ENCODE results near the gene STX8.
A peak's percentile ranks its signal among the peaks of the same experiment; 100 is the strongest.
"Not testable (repeated sequence)": the region's sequence is repeated elsewhere in the genome, so short reads cannot be mapped to it uniquely, and the experiment has no call there.

STX8 gene

GRCh38 chr17:9382626-9383025, 193.0 kb downstream of the STX8 start:
- no peak for DNase-seq

GRCh38 chr17:9381068-9381467, 194.6 kb downstream of the STX8 start:
- DNase-seq, result no peak

GRCh38 chr17:9380361-9380760, 195.3 kb downstream of the STX8 start:
- no peak for DNase-seq

DNA sequence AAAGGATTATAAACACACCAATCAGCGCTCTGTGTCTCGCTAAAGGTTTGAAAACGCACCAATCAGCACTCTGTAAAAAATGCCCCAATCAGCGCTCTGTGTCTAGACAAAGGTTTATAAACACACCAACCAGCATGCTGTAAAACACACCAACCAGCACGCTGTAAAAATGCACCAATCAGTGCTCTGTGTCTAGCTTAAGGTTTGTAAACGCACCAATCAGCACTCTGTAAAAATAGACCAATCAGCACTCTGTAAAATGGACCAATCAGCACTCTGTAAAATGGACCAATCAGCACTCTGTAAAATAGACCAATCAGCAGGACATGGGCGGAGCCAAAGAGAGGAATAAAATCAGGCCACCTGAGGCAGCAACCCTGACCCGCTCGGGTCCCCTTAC, 199.4 kb downstream of the STX8 start:
- not testable (repeated sequence) for DNase-seq

- DNase-seq, result no peak
Measured at GRCh38 chr17:9371019-9371418, 204.6 kb downstream of the STX8 start.

- DNase-seq, result no peak
Measured at GRCh38 chr17:9370467-9370866, 205.2 kb downstream of the STX8 start.

- DNase-seq, result no peak
Measured at GRCh38 chr17:9368631-9369030, 207.0 kb downstream of the STX8 start.

DNA sequence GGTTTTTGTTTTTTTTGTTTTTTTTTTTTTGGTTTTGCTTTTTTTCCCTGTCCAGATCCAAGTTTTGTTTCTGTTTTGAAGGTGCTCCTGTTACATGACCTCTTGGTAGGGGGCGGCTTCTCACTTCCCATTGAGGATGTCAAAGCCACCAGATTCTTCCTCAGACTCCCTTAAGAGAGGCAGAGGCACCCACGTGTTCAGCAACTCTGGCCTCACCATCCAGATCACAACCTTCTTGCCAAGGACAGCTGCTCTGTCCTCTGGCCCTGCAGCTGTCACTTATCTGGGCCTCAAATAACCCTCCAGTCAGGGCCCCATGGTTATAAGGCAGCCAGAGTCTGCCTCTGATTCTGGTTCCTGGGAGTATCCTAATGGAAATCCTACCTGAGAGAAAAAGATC, 208.5 kb downstream of the STX8 start:
- no peak for DNase-seq

DNA sequence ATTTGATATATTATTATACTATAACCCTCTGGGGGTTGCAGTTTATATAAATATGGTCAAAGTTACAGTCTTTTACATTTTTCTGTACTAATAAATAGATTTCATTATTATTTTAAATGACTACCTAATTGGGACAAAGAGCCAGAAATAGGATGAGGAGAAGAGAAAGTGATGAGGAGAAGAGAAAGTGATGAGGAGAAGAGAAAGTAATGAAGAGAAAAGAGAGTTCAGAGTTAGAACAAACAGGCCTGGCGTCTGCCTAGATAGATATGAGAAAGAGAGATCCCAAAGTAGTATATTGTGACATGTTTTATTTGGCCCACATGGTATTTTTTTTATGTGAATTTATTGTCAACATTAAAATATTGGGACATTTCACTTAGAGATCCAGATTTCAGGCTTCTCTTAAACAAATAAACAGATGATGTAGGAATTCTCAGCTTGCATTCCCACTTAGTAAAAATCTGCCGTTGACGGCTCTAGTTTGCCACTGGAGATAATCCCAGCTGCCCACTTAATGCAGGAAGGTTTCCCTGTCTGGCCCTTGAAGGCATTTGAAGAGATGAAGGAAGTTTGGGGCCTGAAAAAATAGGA, 210.7 kb downstream of the STX8 start:
- no peak for DNase-seq

DNA sequence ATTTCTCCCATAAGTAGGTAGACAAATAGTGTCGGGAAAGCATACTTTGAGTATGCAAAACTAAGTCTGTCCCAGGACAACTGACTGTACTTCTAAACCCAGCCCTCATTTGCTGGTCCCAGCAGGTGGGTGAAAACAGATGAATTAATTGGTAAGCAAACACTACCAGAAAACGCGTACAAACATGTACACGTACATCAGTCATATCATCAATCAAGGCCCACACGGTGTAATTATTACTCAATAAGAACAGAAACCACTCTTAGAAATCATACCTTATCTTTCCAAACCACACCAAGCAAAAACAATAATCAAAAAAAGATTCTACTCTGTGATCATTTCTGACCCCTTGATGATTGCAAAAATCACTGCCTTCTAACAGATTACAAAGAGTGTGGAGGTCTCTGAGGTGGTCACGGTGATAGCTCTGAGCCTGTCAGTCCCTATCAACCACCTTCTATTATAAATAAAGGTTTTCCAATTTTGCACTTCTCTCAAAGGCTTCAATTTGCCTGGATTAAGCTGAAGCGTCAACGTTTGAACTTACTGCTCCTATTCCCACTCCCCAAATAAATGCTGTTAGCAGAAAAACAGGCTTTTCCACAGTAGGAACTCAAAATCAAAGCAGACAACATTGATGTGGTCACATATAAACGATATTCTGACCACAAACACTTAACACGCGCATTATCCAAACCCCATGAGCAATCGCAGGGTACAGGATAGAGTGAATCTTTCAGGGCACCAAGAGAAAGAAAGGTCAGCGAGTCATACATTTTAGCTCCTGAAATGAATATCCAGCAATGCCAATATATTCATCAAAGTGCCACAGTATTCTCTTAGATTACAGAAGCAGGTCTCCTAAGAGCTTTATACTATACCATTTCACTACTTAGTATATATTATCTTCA, 211.9 kb downstream of the STX8 start:
- peak; percentile 33 for DNase-seq

DNA sequence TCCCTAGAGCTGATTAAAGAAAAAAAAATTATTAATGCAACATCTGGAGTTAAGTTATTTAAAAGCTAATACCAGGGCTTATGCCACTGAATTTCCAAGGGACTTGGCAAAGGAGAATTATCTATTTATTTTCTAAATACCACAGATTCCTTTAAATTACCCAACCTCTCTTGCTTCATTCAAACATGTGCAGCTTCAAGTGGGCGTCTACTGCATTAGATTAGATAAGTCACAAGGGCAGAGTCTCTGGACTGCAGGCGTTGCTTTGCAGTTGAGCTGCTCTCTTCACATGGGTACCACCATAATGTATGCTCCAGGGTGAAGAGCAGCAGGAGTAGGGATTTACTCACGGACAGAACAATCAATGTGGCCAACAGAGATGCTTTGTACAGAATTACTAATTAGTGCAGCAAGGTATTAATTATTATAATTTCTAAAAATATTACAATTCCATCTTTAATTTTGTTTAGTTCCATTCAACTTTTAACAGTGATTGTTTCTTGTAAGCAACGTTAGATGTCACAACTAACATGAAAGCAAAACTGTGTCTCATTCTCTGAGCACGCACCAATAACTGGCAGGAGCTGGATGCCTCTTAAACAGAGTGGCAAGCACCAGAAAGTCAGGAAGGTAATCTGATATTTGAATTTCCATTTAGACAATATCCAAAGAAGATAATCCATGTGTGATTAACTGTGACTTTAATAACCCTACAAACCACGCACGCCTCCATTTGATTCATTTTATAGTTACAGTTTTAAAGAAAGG, 214.2 kb downstream of the STX8 start:
- no peak for DNase-seq

GRCh38 chr17:9360677-9361081, 214.9 kb downstream of the STX8 start:
- DNase-seq, result no peak

DNA sequence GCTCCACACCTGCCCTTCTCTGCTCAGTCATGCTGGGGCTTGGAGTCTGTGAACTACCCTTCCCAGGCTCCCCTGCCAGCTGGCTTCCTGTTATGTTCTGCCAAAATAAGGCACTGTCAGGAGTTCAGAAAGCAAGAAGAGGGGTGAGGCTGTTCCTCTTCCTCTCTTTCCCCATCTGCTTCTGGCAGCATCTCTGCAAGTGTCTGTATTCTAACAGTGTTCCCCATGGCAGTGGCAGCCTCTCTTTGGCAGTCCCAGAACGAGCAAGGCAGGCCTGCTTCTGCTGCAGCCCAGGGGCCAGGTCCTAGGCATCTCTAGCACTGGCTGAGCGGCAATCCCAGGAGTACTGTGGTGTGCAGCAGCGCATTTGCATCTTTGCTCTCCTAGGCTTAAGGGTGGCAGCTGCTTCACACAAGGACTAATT, 219.1 kb downstream of the STX8 start:
- no peak for DNase-seq

GRCh38 chr17:9355846-9356245, 219.8 kb downstream of the STX8 start:
- DNase-seq, result no peak

DNA sequence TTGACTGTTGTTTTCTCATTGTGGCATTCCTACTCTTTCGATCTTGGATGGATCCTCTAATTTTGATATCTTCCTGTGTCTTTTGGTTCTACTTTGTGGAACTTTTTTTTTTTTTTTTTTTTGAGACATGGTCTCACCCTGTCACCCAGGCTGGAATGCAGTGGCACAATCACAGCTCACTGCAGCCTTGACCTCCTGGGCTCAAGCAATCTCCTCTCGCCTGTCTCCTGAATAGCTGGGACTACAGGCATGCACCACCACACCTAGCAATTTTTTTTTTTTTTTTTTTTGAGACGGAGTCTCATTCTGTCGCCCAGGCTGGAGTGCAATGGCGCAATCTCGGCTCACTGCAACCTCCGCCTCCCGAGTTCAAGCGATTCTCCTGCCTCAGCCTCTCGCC, 220.4 kb downstream of the STX8 start:
- not testable (repeated sequence) for DNase-seq

DNA sequence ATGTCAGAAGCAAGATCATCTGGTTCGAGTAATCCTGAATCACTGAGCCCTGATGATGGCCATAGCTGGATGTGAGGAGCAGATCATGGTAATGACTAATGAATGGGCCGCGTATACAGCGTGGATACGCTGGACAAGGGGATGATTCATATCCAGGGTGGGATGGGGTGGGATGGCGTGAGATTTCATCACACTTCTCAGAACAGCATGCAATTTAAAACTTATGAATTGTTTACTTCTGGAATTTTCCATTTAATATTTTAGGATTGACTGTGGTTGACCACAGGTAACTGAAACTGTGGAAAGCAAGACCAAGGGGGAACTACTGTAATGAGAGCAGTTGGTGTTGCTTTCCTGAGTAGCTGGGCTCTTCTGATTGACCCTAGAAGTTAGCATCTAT, 225.5 kb downstream of the STX8 start:
- no peak for DNase-seq

DNA sequence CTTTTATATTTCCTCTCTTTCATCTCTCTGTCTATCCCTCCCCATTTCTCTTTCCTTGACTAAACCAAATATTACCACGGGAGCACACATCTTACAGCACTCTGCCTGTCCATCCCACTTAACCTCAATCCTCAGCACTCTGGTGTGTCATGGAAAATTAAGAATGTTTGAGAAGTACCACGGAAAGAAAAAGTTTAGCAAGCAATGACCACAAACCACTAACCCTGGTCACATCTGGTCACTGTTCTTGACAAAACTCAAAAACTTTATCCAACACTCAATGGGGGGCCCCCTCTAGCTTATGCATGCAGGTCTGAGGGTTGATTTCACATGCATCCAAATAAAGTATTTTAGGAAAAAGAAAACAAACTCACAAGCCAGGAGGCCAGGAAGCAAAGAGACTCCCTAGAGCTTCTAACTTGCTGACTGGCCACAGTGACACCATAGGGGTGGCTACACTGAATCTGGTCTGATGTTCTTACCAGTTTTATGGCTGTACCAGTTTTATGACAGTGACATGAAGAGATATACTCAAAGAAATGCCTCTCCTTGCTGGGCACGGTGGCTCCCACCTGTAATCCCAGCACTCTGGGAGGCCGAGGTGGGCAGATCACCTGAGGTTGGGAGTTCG, 229.2 kb downstream of the STX8 start:
- peak; percentile 34 for DNase-seq

DNA sequence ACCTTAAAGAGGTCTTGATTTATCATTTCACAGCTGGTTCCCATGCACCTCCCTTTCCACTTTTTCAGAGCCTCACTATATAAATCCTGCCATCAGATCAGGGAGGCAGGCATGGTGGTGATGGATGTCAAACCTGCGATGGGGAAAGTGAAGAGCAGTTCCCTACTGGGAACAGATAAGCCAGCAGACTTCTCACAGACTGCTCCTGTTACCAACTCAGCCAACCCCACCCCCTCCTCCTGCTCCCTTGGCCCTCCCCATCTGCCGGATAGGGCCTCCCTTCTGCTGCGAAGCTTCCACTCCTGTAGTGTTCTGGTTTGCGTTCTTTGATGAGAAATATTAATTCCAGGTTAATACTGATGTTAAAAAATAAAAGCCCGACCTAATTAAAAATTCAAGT, 232.1 kb downstream of the STX8 start:
- no peak for DNase-seq

- no peak for DNase-seq
Measured at GRCh38 chr17:9342225-9342624, 233.4 kb downstream of the STX8 start.

- DNase-seq, result no peak
Measured at GRCh38 chr17:9339958-9340357, 235.7 kb downstream of the STX8 start.

- not testable (repeated sequence) for DNase-seq
Measured at GRCh38 chr17:9339482-9339881, 236.1 kb downstream of the STX8 start.

DNA sequence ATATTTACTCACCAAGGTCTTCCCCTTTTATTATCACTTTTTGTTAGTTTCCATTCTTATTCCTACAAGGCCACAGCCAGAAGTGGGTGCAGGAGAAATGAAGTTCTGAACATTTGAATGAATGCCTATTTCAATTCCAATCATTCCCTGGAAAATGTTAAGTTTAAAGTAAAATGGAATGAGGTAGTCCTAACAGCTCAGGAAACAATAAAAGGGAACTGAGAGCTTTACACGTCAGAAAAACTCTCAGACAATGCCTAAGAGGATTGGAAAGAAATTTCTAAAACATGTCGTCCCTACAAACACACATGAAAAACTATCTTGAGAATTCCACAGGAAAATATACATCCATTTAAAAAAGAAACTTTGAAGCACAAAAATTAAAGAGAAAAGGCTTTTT, 238.8 kb downstream of the STX8 start:
- no peak for DNase-seq

Measured in stimulated activated CD8-positive, alpha-beta memory T cell treated with anti-CD3 and anti-CD28 coated beads, Interleukin-4, amount 100 ng/mL, for 48 hours (primary cell).